Fibroblast of lung (primary cell): ENCODE measurements around the gene VSIG4.

Source experiments
- CTCF ChIP-seq, 2 donors: IDR thresholded peaks in 1 of 2; conservative IDR thresholded peaks in 1 of 2; 1 replicate in 1 of 2; 2 replicates in 1 of 2; pipeline ENCODE4 v1.5.1; 2011 to 2012; ENCODE audit warnings: low read length in 2 of 2, control low read depth in 1 of 2, inconsistent platforms in 1 of 2, low read depth in 1 of 2, mild to moderate bottlenecking in 1 of 2
- EZH2 ChIP-seq: IDR thresholded peaks from 2 replicates; pipeline ENCODE4 v1.5.1; 2012; ENCODE audit warnings: low read length, control low read depth, mild to moderate bottlenecking; ENCODE audit errors: missing control alignments

DNA sequence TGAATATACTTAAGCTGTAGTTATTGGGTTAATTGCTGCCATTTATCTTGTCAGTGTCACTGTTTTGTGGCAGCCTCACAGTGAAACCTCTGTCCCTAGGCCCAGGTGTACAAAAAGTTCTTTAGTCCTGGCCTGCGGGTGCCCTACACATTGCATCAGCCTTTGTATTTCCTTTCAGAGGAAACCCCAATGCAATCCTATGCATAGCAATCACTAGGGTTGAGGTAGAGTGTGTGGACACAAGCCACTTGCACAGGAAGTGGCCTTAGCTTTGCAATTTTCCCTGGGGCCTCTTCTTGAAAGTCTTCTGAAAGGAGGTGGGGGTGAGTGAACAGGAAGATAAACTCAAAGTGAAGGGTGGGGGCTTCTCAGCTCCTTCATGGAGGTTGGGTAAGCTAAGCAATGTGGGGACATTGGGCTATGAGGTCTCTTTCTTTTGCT is 27.8 kb downstream of the VSIG4 start:
- no peak for TF ChIP-seq CTCF (conservative IDR thresholded peaks at IDR 0.05 in 1 of 2, IDR thresholded peaks at IDR 0.05 in 1 of 2; ENCODE audit: low read depth in 1 of 2, low read length in 2 of 2)
- TF ChIP-seq EZH2: no peak
